HepG2 (cell line): ENCODE results near the gene EGFR. TPM values are rescaled to one million over a fixed set of nuclear protein-coding genes. Genes with fewer than 3 reads are reported as not detected.

Experiments
- ATAC-seq: fragments of 200-7000 bp; cut with Tn5 transposase; 3 replicates; pipeline ENCODE4 v1.9.1; 2020; ENCODE audit warnings: mild to moderate bottlenecking, moderate library complexity
- BruUV-seq: library from RNA; stranded (reverse); fragments of 400-500 nt; replicated peaks from 2 replicates; lab custom pipeline; 2021; lab: Mats Ljungman, UMichigan
- CTCF ChIA-PET: fragments of 300-600 bp; formaldehyde crosslinking; extraction: SDS; loops from one replicate; lab custom pipeline; 2021; ENCODE audit warnings: low total read pairs, inconsistent platforms, low intra/inter-chr PET ratio; lab: Yijun Ruan, JAX
- POLR2A ChIA-PET: fragments of 350-600 bp; sonication (Branson Sonifier 250); formaldehyde crosslinking; loops from one replicate; lab custom pipeline; 2020; ENCODE audit warnings: antibody characterized with exemption, inconsistent platforms; lab: Yijun Ruan, JAX
- DNase-seq: peaks from one replicate; pipeline ENCODE4 v3.0.0-alpha.2; 2015; ENCODE audit warnings: low spot score
- FAIRE-seq: peaks from 3 replicates; lab custom pipeline; 2011; peaks lifted over from hg19 to GRCh38; lab: Jason Lieb, UNC
- H2AFZ ChIP-seq: one replicate; pipeline ENCODE4 v1.6.1; 2011; ENCODE audit warnings: low read length, inconsistent platforms
- H3K27ac ChIP-seq: fragments of 300-600 bp; 3 replicates; pipeline ENCODE4 v1.8.0; 2011; ENCODE audit warnings: mixed run types, mild to moderate bottlenecking, mixed read lengths, low read length, inconsistent platforms; ENCODE audit not compliant: insufficient read depth; ENCODE audit errors: extremely low read length
- H3K27me3 ChIP-seq, 2 experiments: fragments of 200-600 bp in 1 of 2; 2 replicates in 1 of 2; 3 replicates in 1 of 2; pipeline versions ENCODE4 v1.6.0 to v1.8.0; 2011; ENCODE audit warnings: low read length in 2 of 2, mild to moderate bottlenecking in 2 of 2, moderate library complexity in 2 of 2, inconsistent platforms in 1 of 2; ENCODE audit not compliant: insufficient read depth in 2 of 2, control insufficient read depth in 1 of 2
- H3K36me3 ChIP-seq, 2 experiments: fragments of 200-600 bp in 1 of 2; replicated peaks in 1 of 2; 2 replicates in 1 of 2; 3 replicates in 1 of 2; pipeline versions ENCODE4 v1.5.1 to v1.8.0; 2011; ENCODE audit warnings: low read length in 2 of 2, inconsistent platforms in 1 of 2; ENCODE audit not compliant: insufficient read depth in 2 of 2, control insufficient read depth in 1 of 2
- H3K4me1 ChIP-seq: 2 replicates; pipeline ENCODE4 v1.5.1; 2012; ENCODE audit warnings: low read length, inconsistent platforms; ENCODE audit not compliant: insufficient read depth
- H3K4me2 ChIP-seq: 2 replicates; pipeline ENCODE4 v1.6.0; 2011; ENCODE audit warnings: low read depth, low read length, inconsistent platforms
- H3K4me3 ChIP-seq, 3 experiments: fragments of 200-600 bp in 1 of 3; sonication (generic), shearing (Covaris generic) in 1 of 3; replicated peaks in 1 of 3; 2 replicates each; pipeline ENCODE4 v1.5.1; 2011 to 2016; ENCODE audit warnings: low read length in 3 of 3, inconsistent platforms in 2 of 3, low read depth in 2 of 3, mild to moderate bottlenecking in 2 of 3, control low read depth in 1 of 3, mixed read lengths in 1 of 3; ENCODE audit not compliant: insufficient read depth in 1 of 3
- H3K79me2 ChIP-seq: one replicate; pipeline ENCODE4 v1.6.1; 2011; ENCODE audit warnings: low read length, inconsistent platforms; ENCODE audit not compliant: insufficient read depth
- H3K9ac ChIP-seq: 2 replicates; pipeline ENCODE4 v1.6.0; 2011; ENCODE audit warnings: mild to moderate bottlenecking, low read depth, low read length, inconsistent platforms; ENCODE audit not compliant: insufficient read depth
- H3K9me3 ChIP-seq: 2 replicates; pipeline ENCODE4 v1.5.1; 2012; ENCODE audit warnings: mild to moderate bottlenecking, low read length
- H4K20me1 ChIP-seq: 2 replicates; pipeline ENCODE4 v1.6.0; 2011; ENCODE audit warnings: inconsistent platforms, mild to moderate bottlenecking, low read length, moderate library complexity; ENCODE audit not compliant: insufficient read depth
- ELF4 ChIP-seq: sonication (generic); formaldehyde crosslinking; IDR thresholded peaks from 2 replicates; pipeline ENCODE4 v1.5.0; 2020; ENCODE audit warnings: missing genetic modification reagents, mild to moderate bottlenecking, moderate library complexity, borderline replicate concordance
- HNRNPK ChIP-seq: fragments of 200-400 bp; formaldehyde crosslinking; IDR thresholded peaks from 2 replicates; pipeline ENCODE4 v1.6.1; 2018; ENCODE audit warnings: low read length, low read depth, moderate library complexity, mild to moderate bottlenecking; ENCODE audit not compliant: poor library complexity, severe bottlenecking
- PATZ1 ChIP-seq: sonication (generic); formaldehyde crosslinking; IDR thresholded peaks from 2 replicates; pipeline ENCODE4 v1.4.0; 2020; ENCODE audit warnings: missing genetic modification reagents
- ZBTB38 ChIP-seq: sonication (generic); formaldehyde crosslinking; IDR thresholded peaks from 2 replicates; pipeline ENCODE4 v1.5.1; 2020; ENCODE audit warnings: mild to moderate bottlenecking, missing genetic modification reagents
- ZNF687 ChIP-seq: sonication (generic); formaldehyde crosslinking; IDR thresholded peaks from 2 replicates; pipeline ENCODE4 v1.5.1; 2020; ENCODE audit warnings: mild to moderate bottlenecking, missing genetic modification reagents, moderate library complexity
- WGBS: methylation state at CpG from one replicate; pipeline ENCODE4 v1.1.6; 2017; ENCODE audit warnings: low lambda C conversion rate; 5-methylcytosine and 5-hydroxymethylcytosine counted together
- in situ Hi-C: cut with HindIII; loops from 2 replicates; pipeline ENCODE4 v1.10.0; 2017; ENCODE audit warnings: low pct_unique_long_range_greater_than_20kb; ENCODE audit not compliant: extremely low pct_ligation_motif_present
- intact Hi-C: fragments of 100-400 bp; cut with micrococcal nuclease; formaldehyde crosslinking; loops from one replicate; pipeline ENCODE4 v1.10.0; 2022; ENCODE audit not compliant: unreplicated experiment
- polyA plus RNA-seq, 8 experiments: library from polyadenylated mRNA; depleted of rRNA in 3 of 8; stranded (reverse) in 7 of 8; unstranded in 1 of 8; fragments of >200 nt; fragmentation: Illumina TruSeq in 4 of 8; extraction: Trizol in 4 of 8; gene quantifications; 2 replicates each; pipeline versions ENCODE4 v1.2.1 to v1.2.3, GENCODE V29; 2011 to 2016; ENCODE audit warnings: low read depth in 4 of 8, missing spikeins in 1 of 8, mixed read lengths in 1 of 8; ENCODE audit not compliant: insufficient read depth in 1 of 8
- total RNA-seq, 5 experiments: library from RNA; depleted of rRNA; stranded (reverse); fragments of >200 nt; fragmentation: Illumina TruSeq; extraction: Trizol; gene quantifications; 2 replicates each; pipeline ENCODE4 v1.2.3, GENCODE V29; 2016; ENCODE audit warnings: low read depth in 1 of 5

EGFR gene
- total and polyA plus RNA-seq, 2 of the 13 experiments (the other 11 are each of a cell fraction or from before 2014, with no cell fraction given): 7.0 to 10.0 TPM

- H3K27ac ChIP-seq: no peak overlapping the region
- H2AFZ ChIP-seq: no peak overlapping the region
- TF ChIP-seq ZBTB38 (peak; percentile 55; the same call in 1 of the 2 replicates), PATZ1 (no peak)
- POLR2A ChIA-PET: interaction anchor here (1.3 to 5.6 kb wide), 2 partner anchors 10 to 97 kb away, joined by 4 to 46 read pairs; no protein-coding TSS in a partner anchor
- no TSS peak for BruUV-seq
- 56% methylated on average over 4 of the region's 7 CpGs for WGBS
- ATAC-seq (no peak), DNase-seq (no peak), FAIRE-seq (no peak)
- H4K20me1 ChIP-seq: no peaks in the 10 kb centered on the region
- CTCF ChIA-PET: no interaction called here
- no peaks in the 10 kb centered on the region for H3K36me3 ChIP-seq
- peak overlapping the region; percentile 36; the same call in 1 of the 2 replicates for H3K4me2 ChIP-seq
- H3K9me3 ChIP-seq: no peaks in the 10 kb centered on the region
- no peaks in the 10 kb centered on the region for H3K27me3 ChIP-seq
- H3K4me1 ChIP-seq: peaks cover 80% of the 10 kb centered on the region
- intact Hi-C loops: no loop called here
- no peaks in the 10 kb centered on the region for H3K79me2 ChIP-seq
- H3K4me3 ChIP-seq: no peak overlapping the region; a peak in 1 of 6 replicates
- no peak overlapping the region; the same call in 1 of the 2 replicates for H3K9ac ChIP-seq
- in situ Hi-C loops: no loop called here
Observed at GRCh38 chr7:55081068-55081467, 62.3 kb downstream of the EGFR start.

- TF ChIP-seq ZNF687 (CRISPR knock-in tag) (peak; percentile 34), ELF4 (CRISPR knock-in tag) (no peak), HNRNPK (peak; percentile 35)
- in situ Hi-C loops: no loop called here
- ChIA-PET CTCF (no interaction called here), POLR2A (interaction anchor here (1.3 to 5.6 kb wide), 2 partner anchors 9 to 97 kb away, joined by 4 to 46 read pairs; no protein-coding TSS in a partner anchor)
- H3K79me2 ChIP-seq: no peaks in the 10 kb centered on the region
- H3K27ac ChIP-seq: no peak overlapping the region
- H2AFZ ChIP-seq: no peak overlapping the region
- H3K9me3 ChIP-seq: no peaks in the 10 kb centered on the region
- peak overlapping the region; percentile 36; the same call in 1 of the 2 replicates for H3K4me2 ChIP-seq
- H3K4me3 ChIP-seq: no peak overlapping the region; a peak in 1 of 6 replicates
- H3K27me3 ChIP-seq: no peaks in the 10 kb centered on the region
- intact Hi-C loops: no loop called here
- DNase-seq (no peak), FAIRE-seq (no peak), ATAC-seq (no peak)
- H3K36me3 ChIP-seq: no peaks in the 10 kb centered on the region
- BruUV-seq: no TSS peak
- WGBS: 62% methylated on average over 4 of the region's 7 CpGs
- no peaks in the 10 kb centered on the region for H4K20me1 ChIP-seq
- no peak overlapping the region; the same call in 1 of the 2 replicates for H3K9ac ChIP-seq
- H3K4me1 ChIP-seq: peaks cover 80% of the 10 kb centered on the region
Observed at GRCh38 chr7:55081472-55082227, 62.8 kb downstream of the EGFR start.
